Hypothalamus (tissue), 51 donors: ENCODE results near the gene STON2.

Experiments
- DNase-seq, 51 donors: peaks; one replicate each; lab custom pipeline; 2025; lab: John Stamatoyannopoulos, UW

The STON2 gene

DNA sequence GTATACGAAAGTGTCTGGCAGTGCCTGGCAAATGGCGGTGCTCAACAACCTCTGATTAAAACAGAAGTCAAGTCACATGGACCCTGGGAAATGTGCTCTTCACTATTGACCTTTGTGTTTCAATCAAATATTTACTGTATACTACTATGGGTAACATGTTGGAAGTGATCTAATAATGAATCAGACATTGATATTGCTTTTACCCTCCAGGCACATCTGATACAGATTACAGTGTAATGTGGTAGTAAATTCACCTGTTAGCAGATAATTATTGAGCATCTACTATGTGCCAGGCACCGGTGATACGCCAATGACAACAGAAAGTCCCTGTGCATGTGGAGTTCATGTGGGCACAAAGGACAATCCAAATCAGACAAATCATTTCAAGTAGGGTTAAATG is 63.1 kb downstream of the STON2 start:
- no peak for DNase-seq

DNA sequence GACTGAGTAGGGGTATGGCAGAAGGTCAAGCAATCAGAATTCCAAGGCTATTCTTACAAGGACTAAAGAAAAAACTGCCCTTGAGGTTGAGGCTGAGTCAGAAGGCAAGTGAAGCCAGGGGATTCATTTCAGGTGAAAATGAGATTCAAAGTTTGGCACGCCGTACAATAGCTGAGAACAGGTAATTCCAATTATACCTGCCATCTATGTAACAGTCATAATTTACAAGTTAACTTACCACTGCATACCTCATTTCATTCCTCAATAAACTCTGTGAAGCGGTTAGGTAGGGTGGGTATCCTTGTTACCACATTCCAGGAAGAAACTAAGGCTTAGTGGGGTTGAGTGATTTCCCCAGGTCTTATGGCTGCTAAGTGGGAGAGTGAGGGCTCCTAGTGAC is 64.1 kb downstream of the STON2 start:
- no peak for DNase-seq

DNA sequence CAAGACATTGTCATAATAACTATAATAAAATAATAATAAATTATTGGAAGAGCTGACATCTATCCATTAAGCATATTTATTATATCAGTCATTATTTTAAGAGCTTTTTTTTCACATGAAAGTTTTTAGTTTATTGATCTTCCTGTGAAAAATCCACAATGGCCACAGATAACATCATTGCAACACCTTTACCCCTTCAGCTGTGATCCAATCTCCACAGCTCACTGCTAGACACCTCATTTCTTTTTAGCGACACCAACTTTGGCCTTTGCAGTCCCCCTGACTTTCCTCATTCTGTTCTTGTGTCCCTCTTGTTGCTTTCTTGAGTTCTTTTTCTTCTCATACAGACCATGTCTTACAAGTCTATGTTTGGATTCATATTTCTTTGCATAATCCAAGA is 67.4 kb downstream of the STON2 start:
- no peak for DNase-seq

DNA sequence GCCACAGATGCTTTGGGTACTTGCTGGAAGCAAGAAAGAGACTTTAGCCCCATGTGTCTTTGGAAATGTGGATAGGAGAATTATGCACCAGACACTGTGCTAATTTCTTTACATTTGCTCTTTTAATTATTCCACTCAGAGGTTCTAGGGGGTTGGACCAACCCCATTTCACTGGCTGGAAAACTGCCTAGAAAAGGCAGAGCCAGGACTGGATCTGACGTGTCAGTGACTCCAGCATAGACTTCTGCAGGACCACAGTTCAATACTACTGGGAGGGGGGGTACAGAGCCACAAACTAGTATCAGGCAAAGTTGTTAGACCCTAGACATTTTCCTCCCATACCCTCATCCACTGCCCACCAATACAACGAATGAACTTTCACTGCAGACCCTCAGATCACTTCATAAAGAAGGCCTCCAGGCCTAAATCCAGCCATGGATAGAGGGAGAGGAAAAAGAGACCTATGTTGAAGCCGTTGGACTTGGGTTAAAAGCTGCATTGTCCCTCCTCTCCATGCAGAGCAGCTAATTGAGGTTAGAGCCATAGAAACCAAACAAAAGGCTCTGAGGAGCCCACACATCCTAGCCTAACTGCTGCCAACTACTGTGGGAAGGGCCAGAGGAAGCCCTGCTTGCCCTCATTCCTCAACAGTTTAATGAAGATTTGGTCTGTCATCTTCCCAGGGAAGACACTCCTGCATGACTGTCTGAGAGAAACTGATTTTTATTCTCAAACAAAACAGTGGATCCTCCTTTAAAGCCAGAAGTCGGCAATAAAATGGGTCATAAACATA is 68.7 kb downstream of the STON2 start:
- peak in 19 of 51 donors; percentile 8 to 75 (median 35) for DNase-seq

DNA sequence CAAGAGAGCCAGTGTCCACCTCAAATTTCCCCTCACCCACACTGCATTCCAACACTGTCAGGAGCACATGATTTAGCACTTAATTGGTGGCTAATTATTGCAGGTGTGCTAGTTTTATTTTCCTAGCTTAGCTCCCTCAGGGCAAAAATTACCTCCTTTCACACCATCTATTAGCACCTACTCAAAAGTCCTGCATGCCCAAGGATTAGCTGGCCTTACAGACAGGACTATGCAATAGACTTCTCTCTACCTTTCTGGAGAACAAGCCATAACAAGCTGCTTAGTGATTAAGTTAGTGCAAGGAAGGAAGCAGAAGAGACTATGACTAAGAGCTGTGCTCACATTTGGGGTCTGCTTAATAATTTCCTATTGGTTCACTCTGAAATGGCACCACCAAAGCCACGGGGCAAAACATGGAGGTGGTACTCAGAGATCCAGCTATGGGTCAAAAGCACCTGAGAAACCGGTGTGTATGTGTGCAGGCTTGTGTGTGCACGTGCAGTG is 69.5 kb downstream of the STON2 start:
- DNase-seq, result no peak

DNA sequence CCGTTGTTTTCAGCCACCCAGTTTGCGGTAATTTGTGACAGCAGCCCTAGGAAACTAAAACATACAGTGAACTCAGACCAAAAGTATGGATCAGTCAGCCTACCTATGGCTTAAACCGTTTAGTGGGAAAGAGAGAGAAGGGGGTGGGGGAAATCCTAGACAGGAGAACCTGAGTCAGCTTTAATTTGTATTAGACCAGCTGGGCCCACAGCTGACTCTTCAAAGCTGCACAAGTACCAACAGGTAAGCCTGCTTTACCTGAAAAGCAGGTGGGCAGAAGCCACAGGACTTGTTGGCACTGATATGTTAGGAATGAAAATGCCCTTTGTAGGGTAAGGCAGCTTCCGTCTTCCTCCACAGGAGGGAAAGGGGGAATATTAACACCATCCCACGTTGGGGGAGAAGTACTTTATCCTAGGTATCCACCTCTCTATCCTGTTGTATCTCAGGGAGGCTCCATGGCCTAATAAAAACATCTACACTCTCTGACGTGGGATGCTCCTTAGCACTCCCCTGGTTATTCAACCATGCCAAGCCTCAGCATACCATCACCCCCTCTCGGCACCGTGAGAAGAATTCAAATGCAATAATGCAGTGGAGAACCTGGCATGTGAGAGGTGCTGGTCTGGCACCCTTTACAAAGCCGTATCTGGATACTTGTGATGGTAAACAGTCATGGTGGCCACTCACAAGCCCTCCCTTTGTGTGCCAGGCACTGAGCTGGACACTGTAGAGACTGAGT is 70.3 kb downstream of the STON2 start:
- DNase-seq, result no peak

DNA sequence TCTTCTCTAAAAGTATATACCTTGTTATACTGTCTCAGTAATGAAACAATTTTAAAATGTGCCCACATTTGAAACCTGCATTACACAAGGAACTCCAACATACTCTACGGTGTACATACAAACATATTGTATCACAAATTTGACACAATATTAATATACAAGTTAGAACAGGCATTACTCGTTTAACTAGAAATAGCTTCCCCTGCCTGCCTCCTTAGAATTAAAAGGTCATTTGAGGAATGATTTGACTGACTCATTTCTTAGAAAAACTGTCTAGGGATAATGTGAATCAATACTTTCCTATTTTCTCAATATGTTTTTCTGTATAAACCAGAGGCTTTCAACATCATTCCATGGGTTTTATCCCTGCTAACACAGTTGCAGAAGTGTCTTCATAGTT is 73.7 kb downstream of the STON2 start:
- DNase-seq, result no peak

DNA sequence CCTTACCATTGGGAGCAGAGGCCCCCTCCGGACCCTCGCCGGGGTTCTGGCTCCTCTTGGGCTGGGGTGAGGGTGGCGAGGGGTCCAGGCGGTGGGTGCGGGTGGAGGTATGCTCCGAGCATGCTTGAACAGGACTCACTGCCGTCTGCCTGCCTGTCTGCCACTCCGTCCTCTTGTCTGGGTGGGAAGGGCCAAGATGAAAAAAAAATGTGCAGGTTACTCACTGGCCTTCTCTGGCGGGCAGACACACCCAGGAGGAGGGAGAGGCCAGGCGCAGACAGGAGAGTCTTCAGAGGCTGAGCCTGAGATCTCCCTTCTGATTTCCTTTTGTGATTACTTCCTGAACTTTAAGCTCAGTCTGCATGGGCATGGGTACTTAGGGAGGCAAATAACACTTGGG is 76.1 kb downstream of the STON2 start:
- peak in 1 of 51 donors; percentile 11 for DNase-seq

DNA sequence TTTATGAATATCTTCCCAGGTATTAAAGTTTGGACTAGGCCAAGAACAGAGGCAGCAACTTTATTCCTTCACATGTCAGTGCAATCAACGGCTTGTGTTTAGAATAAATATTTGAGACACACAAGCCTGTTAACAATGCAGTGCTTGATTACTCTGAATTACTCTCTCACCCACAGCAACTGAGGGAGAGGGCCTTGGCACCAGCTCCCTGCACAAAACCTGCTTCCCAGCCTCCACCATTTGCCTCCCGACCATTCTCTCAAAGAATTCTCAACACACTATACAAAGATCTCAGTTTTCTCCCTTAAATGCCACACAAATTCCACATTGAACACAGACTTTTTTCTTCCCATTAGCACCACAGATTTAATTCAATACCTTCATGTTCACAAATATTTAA is 77.0 kb downstream of the STON2 start:
- peak in 5 of 51 donors; percentile 4 to 24 (median 18) for DNase-seq

DNA sequence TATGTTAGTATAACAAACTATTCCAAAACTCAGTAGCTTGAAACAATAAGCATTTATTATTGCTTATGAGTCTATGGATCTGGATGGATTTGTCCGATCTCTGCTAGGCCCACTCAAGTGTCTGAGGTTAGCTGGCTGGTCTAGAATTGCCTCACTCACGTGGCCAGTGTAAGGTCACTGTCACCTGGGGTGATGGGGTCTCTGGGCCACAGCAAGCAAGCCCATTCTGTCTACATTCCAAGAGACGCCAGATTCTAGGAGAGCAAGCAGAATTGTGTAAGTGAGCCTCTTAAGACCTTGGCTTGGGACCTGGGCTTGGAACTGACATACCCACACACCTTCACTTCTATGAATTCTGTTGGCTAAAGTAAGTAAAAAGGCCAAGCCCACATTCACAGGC is 80.2 kb downstream of the STON2 start:
- DNase-seq, result no peak

DNA sequence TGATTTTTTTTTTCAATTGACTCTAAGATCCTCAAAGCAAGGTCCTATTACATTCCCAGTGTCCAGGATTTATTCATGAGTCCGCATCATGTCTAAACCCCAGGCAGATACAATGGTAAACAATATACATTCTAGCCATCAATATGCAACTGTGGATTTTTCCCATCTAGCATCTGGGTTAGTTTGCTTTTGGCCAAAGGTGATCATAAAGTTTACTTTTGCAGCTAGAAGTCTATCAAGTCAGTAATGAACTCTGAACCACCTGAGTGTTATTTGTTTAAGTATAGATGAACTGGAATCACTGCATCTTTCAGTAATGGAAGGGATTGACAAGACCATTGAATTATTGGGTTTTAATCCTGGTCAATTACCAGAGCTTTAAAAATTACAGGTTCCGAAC is 80.8 kb downstream of the STON2 start:
- no peak for DNase-seq

DNA sequence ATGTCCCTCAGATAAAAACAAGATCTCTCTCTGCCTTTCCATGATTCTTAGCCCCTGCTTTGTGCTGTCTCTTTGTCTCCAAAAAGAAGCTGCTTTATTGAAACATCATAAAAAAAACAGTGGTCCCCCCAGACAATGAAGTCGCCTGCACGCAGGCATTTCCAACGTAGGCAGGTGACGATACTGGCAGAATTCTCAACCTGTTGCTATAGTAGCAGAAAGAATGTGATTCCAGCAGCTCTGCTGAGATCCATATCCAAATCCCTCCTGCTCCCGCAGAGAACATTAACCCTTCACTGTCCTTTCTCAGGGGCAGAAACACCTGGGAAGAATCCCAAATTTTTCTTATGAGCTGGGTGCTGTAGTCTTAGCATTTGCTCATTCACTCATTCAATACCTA is 84.8 kb downstream of the STON2 start:
- peak in 4 of 51 donors; percentile 6 to 48 (median 22) for DNase-seq

DNA sequence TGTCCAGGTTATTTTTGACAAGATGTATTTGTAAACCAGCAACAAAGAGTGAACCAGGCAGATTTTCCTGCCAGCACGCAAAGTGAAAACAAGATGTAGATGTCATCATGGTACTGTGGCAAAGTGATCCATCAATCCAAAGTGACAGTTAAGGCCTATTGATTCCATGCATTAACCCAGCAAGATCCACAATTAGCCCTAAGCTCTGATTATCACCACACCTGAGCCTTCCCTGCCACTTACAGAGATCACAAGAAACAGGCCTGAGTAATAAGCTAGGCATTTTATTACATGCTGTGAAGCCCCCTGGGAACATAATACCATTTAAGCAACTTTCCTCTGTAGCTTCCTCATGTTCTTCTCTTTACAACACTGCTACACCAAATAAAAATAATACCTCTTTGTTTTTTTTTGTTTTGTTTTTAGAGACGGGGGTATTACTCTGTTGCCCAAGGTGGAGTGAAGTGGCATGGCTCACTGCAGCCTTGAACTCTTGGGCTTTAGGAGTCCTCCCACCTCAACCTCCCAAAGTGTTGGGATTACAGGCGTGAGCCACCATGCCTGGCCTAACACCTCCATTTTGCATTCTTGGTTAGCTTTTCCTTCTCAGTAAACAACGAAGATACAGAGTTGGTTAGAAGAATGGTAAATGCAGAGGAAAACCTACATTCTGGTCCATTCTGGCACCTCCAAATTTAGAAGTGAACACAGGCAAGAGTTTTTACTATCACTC is 85.5 kb downstream of the STON2 start:
- no peak for DNase-seq

DNA sequence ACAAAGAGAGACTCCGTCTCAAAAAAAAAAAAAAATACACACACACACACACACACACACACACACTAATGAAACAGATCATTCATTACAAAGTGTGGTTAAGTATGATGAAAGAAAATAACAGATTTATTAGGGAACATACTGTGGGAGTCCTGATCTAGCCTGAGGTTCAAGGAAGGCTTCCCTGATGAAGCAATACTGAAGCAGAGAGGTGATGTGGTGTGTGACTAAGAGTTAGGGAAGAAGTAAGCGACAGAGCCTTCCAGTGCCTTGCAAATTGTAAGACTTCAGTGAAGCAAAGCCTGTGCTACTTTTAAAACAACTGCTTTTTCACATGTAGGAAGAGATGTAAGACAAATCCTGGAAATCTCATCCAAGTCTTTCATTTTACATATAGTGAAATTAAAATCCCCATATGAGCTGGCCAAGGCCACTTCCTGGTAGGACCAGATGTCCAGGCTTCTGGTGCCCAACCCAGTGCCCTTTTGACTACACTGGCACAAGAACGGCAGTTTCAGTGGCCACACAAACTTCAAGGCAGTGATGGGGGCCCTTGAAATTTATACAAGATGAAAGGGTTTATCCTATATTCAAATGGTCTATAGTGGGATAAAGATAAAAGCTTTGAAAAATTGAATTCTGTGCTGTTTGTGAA is 86.2 kb downstream of the STON2 start:
- peak in 1 of 51 donors; percentile 33 for DNase-seq

DNA sequence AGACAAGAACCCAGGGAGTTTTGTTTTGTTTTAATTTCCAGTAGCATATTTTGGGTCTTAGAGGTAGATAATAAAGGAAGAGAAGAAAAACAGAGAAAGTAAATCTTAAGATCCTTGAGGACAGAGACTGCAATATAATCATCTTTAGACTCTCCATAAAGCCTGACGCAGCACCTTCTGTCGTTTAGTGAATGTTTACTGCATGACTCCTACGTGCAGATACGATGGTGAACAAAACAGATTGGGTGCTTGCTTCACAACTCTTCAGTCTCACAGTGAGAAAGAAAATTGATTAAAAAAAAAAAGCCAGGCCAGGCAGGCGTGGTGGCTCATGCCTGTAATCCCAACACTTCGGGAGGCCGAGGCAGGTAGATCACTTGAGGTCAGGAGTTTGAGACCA is 86.9 kb downstream of the STON2 start:
- no peak for DNase-seq

DNA sequence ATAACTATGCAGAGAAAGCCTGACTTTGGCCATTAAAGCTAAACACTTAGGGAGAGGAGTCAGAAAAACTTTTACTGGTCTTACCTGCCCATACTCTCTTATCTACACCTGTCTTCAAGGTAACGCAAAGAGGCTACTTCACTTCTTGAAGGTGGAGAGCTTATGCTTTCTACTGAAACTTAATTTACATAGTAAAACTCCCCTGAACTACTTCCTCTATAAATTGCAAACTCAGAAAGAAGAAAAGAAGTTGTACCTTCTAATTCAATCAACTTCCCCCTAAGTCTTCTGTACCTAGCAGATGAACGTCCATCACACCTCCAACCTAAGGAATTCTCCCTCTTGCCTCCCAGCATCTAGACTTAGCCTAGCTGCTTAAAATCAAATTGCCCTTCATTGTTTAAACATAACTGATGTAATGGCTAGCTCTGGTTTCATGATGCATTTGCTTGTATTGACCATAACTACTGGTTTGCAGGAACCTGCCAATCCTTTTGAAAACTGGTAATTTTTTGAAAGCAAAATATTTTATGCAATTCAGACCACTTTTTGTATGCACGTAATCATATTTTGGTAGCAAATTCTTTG is 87.7 kb downstream of the STON2 start:
- DNase-seq, result no peak

DNA sequence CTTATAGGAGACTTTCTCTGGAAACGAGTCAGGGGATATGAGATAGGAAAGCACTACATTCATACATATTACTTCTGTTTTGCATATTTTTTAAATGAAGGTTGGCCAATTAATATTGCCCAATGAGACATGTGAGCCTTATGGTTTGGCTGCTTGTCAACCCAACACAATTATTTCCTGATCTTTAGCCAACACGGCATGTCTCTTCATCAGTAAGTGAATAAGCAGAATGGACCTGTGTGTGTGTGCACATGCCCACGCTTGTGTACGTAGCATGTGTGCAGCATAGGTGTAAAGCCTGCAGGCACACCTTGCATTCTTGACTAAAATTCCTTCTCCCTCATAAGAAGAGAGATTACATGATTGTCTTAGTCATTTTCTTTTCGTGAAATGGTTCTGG is 88.3 kb downstream of the STON2 start:
- peak in 1 of 51 donors; percentile 39 for DNase-seq

DNA sequence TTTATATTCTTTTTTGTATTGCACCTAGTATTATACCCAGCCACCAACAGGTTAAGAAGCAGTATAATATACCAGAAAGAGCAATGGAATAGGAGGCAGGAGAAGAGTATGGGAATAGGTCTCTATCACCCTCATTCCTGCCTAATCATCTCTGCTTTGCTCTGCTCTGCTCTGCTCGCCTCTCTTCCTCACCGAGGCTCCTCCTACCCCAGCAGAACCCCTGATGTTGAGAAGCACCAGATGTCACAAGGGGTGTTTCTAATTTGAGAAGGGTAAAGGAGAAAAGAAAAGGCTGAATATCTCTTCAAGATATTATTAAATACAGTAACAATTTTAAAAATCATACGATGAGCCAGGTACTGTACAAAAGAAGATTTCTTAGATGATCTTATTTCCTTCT is 89.0 kb downstream of the STON2 start:
- DNase-seq, result peak in 1 of 51 donors; percentile 39

DNA sequence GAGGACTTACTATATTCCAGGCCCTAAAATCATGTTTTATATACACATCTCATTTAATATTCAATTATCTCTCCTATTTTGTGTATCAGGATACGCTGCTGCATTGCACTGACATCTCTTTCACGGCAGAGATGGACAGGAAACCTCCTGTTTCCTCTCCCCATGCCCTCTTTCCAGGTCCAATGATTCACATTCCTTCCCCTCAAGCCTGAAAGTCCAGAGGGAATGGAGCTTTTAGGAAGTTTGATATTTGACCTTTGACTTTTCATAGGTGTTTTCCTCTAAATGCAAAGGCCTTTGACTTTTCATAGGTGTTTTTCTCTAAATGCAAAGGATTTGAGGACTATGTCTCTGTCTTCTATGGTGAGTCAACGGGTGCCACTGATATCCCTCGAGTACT is 89.5 kb downstream of the STON2 start:
- no peak for DNase-seq

DNA sequence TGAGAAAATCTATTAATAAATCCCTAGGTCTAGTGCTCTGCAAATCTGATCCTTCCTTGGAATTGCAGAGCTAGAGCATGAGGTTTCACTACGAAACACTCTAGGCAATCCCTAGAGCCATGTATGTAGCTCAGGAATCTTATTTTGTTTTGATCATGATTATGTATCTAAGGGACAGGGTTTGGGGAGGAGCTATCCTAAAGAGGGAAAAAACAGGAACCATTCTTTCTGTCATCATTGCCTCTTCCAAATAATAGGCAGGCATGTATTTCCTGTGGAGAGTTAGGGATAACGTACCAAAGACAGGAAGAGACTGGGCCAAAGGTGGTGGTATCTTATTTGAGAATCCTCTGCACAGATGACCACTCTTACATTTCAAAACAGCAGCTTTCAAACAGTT is 90.6 kb downstream of the STON2 start:
- DNase-seq, result no peak
